GM12878 (cell line): ENCODE results near the gene SPOCK1. TPM values are rescaled to one million over a fixed set of nuclear protein-coding genes. Genes with fewer than 3 reads are reported as not detected.

Source experiments
- ATAC-seq: fragments of 200-7000 bp; cut with Tn5 transposase; 3 replicates; pipeline ENCODE4 v1.9.1; 2020; ENCODE audit warnings: mild to moderate bottlenecking, moderate library complexity
- BruUV-seq: library from RNA; stranded (reverse); fragments of 400-500 nt; replicated peaks from 2 replicates; lab custom pipeline; 2021; lab: Mats Ljungman, UMichigan
- CTCF ChIA-PET: fragments of 300-600 bp; sonication (Branson Sonifier 250); formaldehyde crosslinking; extraction: SDS; loops from one replicate; lab custom pipeline; 2021; ENCODE audit warnings: inconsistent platforms; lab: Yijun Ruan, JAX
- POLR2A ChIA-PET: fragments of 350-600 bp; formaldehyde crosslinking; extraction: SDS; loops from one replicate; lab custom pipeline; 2021; ENCODE audit warnings: inconsistent platforms; lab: Charles Lee
- RAD21 ChIA-PET: fragments of 300-600 bp; sonication (Branson Sonifier 250); formaldehyde crosslinking; loops from one replicate; lab custom pipeline; 2023; ENCODE audit warnings: antibody characterized with exemption; ENCODE audit not compliant: unreplicated experiment; lab: Charles Lee
- SMC1A ChIA-PET: fragments of 300-600 bp; sonication (Branson Sonifier 250); formaldehyde crosslinking; loops from one replicate; lab custom pipeline; 2023; ENCODE audit not compliant: unreplicated experiment, uncharacterized antibody; lab: Charles Lee
- DNase-seq: peaks from one replicate; pipeline ENCODE4 v3.0.0-alpha.2; 2011; ENCODE audit warnings: low read depth, low spot score
- FAIRE-seq: peaks from 3 replicates; lab custom pipeline; 2011; peaks lifted over from hg19 to GRCh38; lab: Jason Lieb, UNC
- H2AFZ ChIP-seq: 2 replicates; pipeline ENCODE4 v1.6.0; 2011; ENCODE audit warnings: low read depth, low read length, control low read depth; ENCODE audit not compliant: control insufficient read depth
- H3K27ac ChIP-seq: 2 replicates; pipeline ENCODE4 v1.5.1; 2011; ENCODE audit warnings: control low read depth; ENCODE audit not compliant: control insufficient read depth, insufficient read depth
- H3K27me3 ChIP-seq, 2 experiments: replicated peaks in 1 of 2; 2 replicates each; pipeline versions ENCODE4 v1.6.0 to v1.6.1; 2011; ENCODE audit warnings: low read length in 1 of 2; ENCODE audit not compliant: control insufficient read depth in 2 of 2, insufficient read depth in 2 of 2
- H3K36me3 ChIP-seq, 2 experiments: 2 replicates each; pipeline ENCODE4 v1.5.1; 2011; ENCODE audit warnings: low read length in 1 of 2; ENCODE audit not compliant: control insufficient read depth in 2 of 2, insufficient read depth in 2 of 2
- H3K4me1 ChIP-seq: 2 replicates; pipeline ENCODE4 v1.6.1; 2011; ENCODE audit warnings: mild to moderate bottlenecking, low read length, moderate library complexity, mixed read lengths; ENCODE audit not compliant: control insufficient read depth, insufficient read depth
- H3K4me2 ChIP-seq: 2 replicates; pipeline ENCODE4 v1.6.0; 2011; ENCODE audit warnings: control low read depth; ENCODE audit not compliant: control insufficient read depth, insufficient read depth
- H3K4me3 ChIP-seq: fragments of 200-600 bp; sonication (generic); 2 replicates; pipeline ENCODE4 v1.5.1; 2016
- H3K79me2 ChIP-seq: 2 replicates; pipeline ENCODE4 v1.6.0; 2011; ENCODE audit warnings: low read length; ENCODE audit not compliant: control insufficient read depth, insufficient read depth
- H3K9ac ChIP-seq: 2 replicates; pipeline ENCODE4 v1.8.0; 2011; ENCODE audit warnings: low read length, control low read depth, mixed read lengths; ENCODE audit not compliant: control insufficient read depth, insufficient read depth
- H3K9me3 ChIP-seq: replicated peaks from 3 replicates; pipeline ENCODE4 v1.5.1; 2011; ENCODE audit warnings: mild to moderate bottlenecking, low read length; ENCODE audit not compliant: control insufficient read depth, insufficient read depth
- H4K20me1 ChIP-seq: 2 replicates; pipeline ENCODE4 v1.6.0; 2011; ENCODE audit not compliant: control insufficient read depth, insufficient read depth
- CEBPB ChIP-seq, 2 experiments: fragments of 150-350 bp in 1 of 2; IDR thresholded peaks; 2 replicates each; pipeline ENCODE4 v1.6.1; 2012 to 2014; ENCODE audit warnings: low read depth in 2 of 2, low read length in 2 of 2, borderline replicate concordance in 1 of 2, inconsistent platforms in 1 of 2
- IRF5 ChIP-seq: fragments of 450-650 bp; IDR thresholded peaks from 2 replicates; pipeline ENCODE4 v1.6.1; 2017; ENCODE audit warnings: borderline replicate concordance
- KLF5 ChIP-seq: fragments of 450-650 bp; IDR thresholded peaks from 2 replicates; pipeline ENCODE4 v1.6.1; 2014; ENCODE audit warnings: mild to moderate bottlenecking; ENCODE audit not compliant: partially characterized antibody
- NFYA ChIP-seq: IDR thresholded peaks from 2 replicates; pipeline ENCODE4 v1.6.1; 2011; ENCODE audit warnings: low read depth, mild to moderate bottlenecking, low read length, improper control_type of control experiment, borderline replicate concordance
- RELB ChIP-seq: fragments of 450-650 bp; IDR thresholded peaks from 2 replicates; pipeline ENCODE4 v1.6.1; 2017; ENCODE audit warnings: low read depth, mild to moderate bottlenecking, moderate library complexity
- STAT1 ChIP-seq: fragments of 450-650 bp; conservative IDR thresholded peaks from 2 replicates; pipeline ENCODE4 v1.6.1; 2014; ENCODE audit warnings: antibody characterized with exemption, mild to moderate bottlenecking
- ZNF217 ChIP-seq: fragments of 450-650 bp; IDR thresholded peaks from 2 replicates; pipeline ENCODE4 v1.6.1; 2017; ENCODE audit warnings: antibody characterized with exemption, mild to moderate bottlenecking
- ZZZ3 ChIP-seq: IDR thresholded peaks from 2 replicates; pipeline ENCODE4 v1.6.1; 2011; ENCODE audit warnings: low read depth; ENCODE audit not compliant: control insufficient read depth, insufficient read length
- WGBS: methylation state at CpG from one replicate; pipeline ENCODE4 v1.1.6; 2016; ENCODE audit warnings: low lambda C conversion rate; ENCODE audit not compliant: insufficient replicate concordance, insufficient coverage; ENCODE audit errors: missing lambda C conversion rate; 5-methylcytosine and 5-hydroxymethylcytosine counted together
- in situ Hi-C: fragments of 300-500 bp; cut with MboI; formaldehyde crosslinking; loops from 9 replicates; pipeline ENCODE4 v1.14.3; 2018; ENCODE audit warnings: mixed read lengths
- intact Hi-C: fragments of 100-400 bp; cut with micrococcal nuclease; formaldehyde crosslinking; loops from one replicate; pipeline ENCODE4 v1.14.2; 2022; ENCODE audit not compliant: unreplicated experiment
- polyA plus RNA-seq, 11 experiments: library from polyadenylated mRNA; depleted of rRNA in 4 of 11; unstranded in 6 of 11; stranded (reverse) in 5 of 11; fragments of >200 nt; fragmentation: Nextera tagmentation in 4 of 11; fragmentation: Illumina TruSeq in 1 of 11; extraction: Ambion mirVana in 4 of 11; extraction: Trizol in 1 of 11; gene quantifications; 1 replicate in 1 of 11; 2 replicates in 10 of 11; pipeline versions ENCODE4 v1.2.1 to v1.2.3, GENCODE V29; 2011 to 2016; ENCODE audit warnings: inconsistent platforms in 2 of 11, missing spikeins in 2 of 11, low read depth in 1 of 11
- total RNA-seq, 4 experiments: library from RNA; depleted of rRNA in 3 of 4; stranded (reverse); fragments of >200 nt in 3 of 4; fragmentation: Illumina TruSeq in 1 of 4; extraction: Trizol in 1 of 4; gene quantifications; 2 replicates each; pipeline versions ENCODE4 v1.2.1 to v1.2.3, GENCODE V29; 2013 to 2021

SPOCK1 gene
- total and polyA plus RNA-seq, 10 of the 15 experiments (the other 5 are each of a cell fraction or from before 2014, with no cell fraction given), result 0.06 to 0.68 (median 0.25) TPM; not detected in 3

- BruUV-seq, result no TSS peak
- SMC1A ChIA-PET, result no interaction called here
Observed at GRCh38 chr5:137448868-137449267, 50.3 kb downstream of the SPOCK1 start.

More at GRCh38 chr5:137448868-137449267, 50.3 kb downstream of the SPOCK1 start:
- Histone ChIP-seq H3K27ac (no peak overlapping the region), H2AFZ (no peak overlapping the region)
- TF ChIP-seq CEBPB (IDR thresholded peaks at IDR 0.05; ENCODE audit: borderline replicate concordance in 1 of 2, low read depth in 2 of 2, low read length in 2 of 2) (no peak), KLF5 (no peak), STAT1 (no peak), ZNF217 (no peak), IRF5 (no peak), ZZZ3 (no peak), RELB (no peak), NFYA (no peak)
- TF ChIP-seq, all 136 proteins: peak for 0
- no peaks in the 10 kb centered on the region for H3K36me3 ChIP-seq
- no peaks in the 10 kb centered on the region for H3K9me3 ChIP-seq
- ChIA-PET RAD21 (no interaction called here), POLR2A (no interaction called here), CTCF (no interaction called here)
- no peaks in the 10 kb centered on the region for H4K20me1 ChIP-seq
- intact Hi-C loops, result no loop called here
- 15% methylated on average over 3 of the region's 3 CpGs for WGBS
- H3K9ac ChIP-seq, result no peak overlapping the region
- H3K4me1 ChIP-seq, result no peaks in the 10 kb centered on the region
- no peak for DNase-seq
- H3K4me2 ChIP-seq, result no peak overlapping the region
- H3K27me3 ChIP-seq, result peaks cover 0 to 2% of the 10 kb centered on the region in 2 experiments; a peak in 1 of 4 replicates
- ATAC-seq, result no peak
- in situ Hi-C loops, result no loop called here
- FAIRE-seq, result no peak
- no peak overlapping the region for H3K4me3 ChIP-seq
- no peaks in the 10 kb centered on the region for H3K79me2 ChIP-seq
